ENCODE results near the gene NXPE1. TPM values are rescaled to one million over a fixed set of nuclear protein-coding genes. Genes with fewer than 3 reads are reported as not detected.

The NXPE1 gene
- total and polyA plus RNA-seq, 9 of the 15 experiments (the other 6 are each of a cell fraction or from before 2014, with no cell fraction given), result not detected

GRCh38 chr11:114586797-114587196 is 27.1 kb upstream of the NXPE1 start (continued):
- TF ChIP-seq, protein P1, sequence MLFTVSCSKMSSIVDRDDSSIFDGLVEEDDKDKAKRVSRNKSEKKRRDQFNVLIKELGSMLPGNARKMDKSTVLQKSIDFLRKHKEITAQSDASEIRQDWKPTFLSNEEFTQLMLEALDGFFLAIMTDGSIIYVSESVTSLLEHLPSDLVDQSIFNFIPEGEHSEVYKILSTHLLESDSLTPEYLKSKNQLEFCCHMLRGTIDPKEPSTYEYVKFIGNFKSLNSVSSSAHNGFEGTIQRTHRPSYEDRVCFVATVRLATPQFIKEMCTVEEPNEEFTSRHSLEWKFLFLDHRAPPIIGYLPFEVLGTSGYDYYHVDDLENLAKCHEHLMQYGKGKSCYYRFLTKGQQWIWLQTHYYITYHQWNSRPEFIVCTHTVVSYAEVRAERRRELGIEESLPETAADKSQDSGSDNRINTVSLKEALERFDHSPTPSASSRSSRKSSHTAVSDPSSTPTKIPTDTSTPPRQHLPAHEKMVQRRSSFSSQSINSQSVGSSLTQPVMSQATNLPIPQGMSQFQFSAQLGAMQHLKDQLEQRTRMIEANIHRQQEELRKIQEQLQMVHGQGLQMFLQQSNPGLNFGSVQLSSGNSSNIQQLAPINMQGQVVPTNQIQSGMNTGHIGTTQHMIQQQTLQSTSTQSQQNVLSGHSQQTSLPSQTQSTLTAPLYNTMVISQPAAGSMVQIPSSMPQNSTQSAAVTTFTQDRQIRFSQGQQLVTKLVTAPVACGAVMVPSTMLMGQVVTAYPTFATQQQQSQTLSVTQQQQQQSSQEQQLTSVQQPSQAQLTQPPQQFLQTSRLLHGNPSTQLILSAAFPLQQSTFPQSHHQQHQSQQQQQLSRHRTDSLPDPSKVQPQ (CRISPR knock-in tag; IDR thresholded peaks at IDR 0.05; ENCODE audit: borderline replicate concordance), result no peak
- TF ChIP-seq CEBPZ (IDR thresholded peaks at IDR 0.05; ENCODE audit: borderline replicate concordance, low read depth, low read length) (no peak), ASH1L (IDR thresholded peaks at IDR 0.05; ENCODE audit: borderline replicate concordance, low read depth, partially characterized antibody) (no peak), ERF (CRISPR knock-in tag; IDR thresholded peaks at IDR 0.05) (no peak), EP400 (IDR thresholded peaks at IDR 0.05) (no peak), POLR3G (IDR thresholded peaks at IDR 0.05; ENCODE audit: extremely low read depth, insufficient read length, insufficient replicate concordance) (no peak), ATF1 (CRISPR knock-in tag; IDR thresholded peaks at IDR 0.05) (no peak), ATF1 (tag; IDR thresholded peaks at IDR 0.05) (no peak), NCOR1 (IDR thresholded peaks at IDR 0.05) (no peak), SP2 (IDR thresholded peaks at IDR 0.05; ENCODE audit: extremely low read depth, low read depth, low read length, poor library complexity, severe bottlenecking) (no peak), SMC3 (conservative IDR thresholded peaks at IDR 0.05; ENCODE audit: insufficient read depth, low read depth, low read length) (peak; percentile 46; the same call in 1 of the 2 replicates), ZNF445 (CRISPR knock-in tag; IDR thresholded peaks at IDR 0.05; ENCODE audit: low read depth) (no peak), SAFB2 (IDR thresholded peaks at IDR 0.05; ENCODE audit: borderline replicate concordance, low read depth, low read length, severe bottlenecking) (no peak)
- TF ChIP-seq, protein P2, sequence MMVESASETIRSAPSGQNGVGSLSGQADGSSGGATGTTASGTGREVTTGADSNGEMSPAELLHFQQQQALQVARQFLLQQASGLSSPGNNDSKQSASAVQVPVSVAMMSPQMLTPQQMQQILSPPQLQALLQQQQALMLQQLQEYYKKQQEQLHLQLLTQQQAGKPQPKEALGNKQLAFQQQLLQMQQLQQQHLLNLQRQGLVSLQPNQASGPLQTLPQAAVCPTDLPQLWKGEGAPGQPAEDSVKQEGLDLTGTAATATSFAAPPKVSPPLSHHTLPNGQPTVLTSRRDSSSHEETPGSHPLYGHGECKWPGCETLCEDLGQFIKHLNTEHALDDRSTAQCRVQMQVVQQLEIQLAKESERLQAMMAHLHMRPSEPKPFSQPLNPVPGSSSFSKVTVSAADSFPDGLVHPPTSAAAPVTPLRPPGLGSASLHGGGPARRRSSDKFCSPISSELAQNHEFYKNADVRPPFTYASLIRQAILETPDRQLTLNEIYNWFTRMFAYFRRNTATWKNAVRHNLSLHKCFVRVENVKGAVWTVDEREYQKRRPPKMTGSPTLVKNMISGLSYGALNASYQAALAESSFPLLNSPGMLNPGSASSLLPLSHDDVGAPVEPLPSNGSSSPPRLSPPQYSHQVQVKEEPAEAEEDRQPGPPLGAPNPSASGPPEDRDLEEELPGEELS (CRISPR knock-in tag; IDR thresholded peaks at IDR 0.05; ENCODE audit: borderline replicate concordance), result no peak
- TF ChIP-seq, protein P3, sequence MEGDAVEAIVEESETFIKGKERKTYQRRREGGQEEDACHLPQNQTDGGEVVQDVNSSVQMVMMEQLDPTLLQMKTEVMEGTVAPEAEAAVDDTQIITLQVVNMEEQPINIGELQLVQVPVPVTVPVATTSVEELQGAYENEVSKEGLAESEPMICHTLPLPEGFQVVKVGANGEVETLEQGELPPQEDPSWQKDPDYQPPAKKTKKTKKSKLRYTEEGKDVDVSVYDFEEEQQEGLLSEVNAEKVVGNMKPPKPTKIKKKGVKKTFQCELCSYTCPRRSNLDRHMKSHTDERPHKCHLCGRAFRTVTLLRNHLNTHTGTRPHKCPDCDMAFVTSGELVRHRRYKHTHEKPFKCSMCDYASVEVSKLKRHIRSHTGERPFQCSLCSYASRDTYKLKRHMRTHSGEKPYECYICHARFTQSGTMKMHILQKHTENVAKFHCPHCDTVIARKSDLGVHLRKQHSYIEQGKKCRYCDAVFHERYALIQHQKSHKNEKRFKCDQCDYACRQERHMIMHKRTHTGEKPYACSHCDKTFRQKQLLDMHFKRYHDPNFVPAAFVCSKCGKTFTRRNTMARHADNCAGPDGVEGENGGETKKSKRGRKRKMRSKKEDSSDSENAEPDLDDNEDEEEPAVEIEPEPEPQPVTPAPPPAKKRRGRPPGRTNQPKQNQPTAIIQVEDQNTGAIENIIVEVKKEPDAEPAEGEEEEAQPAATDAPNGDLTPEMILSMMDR (IDR thresholded peaks at IDR 0.05 in 2 of 3, conservative IDR thresholded peaks at IDR 0.05 in 1 of 3; ENCODE audit: insufficient read depth in 2 of 3, low read depth in 1 of 3, low read length in 3 of 3), result peak in 2 of 3 experiments; percentile 50 to 54; a peak in 2 of 6 replicates

Measured in K562 (cell line).